Trophoblast cell (in vitro differentiated cells and primary cell): ENCODE measurements around the gene HNF4A.
"Not testable (repeated sequence)": the region's sequence is repeated elsewhere in the genome, so short reads cannot be mapped to it uniquely, and the experiment has no call there.

ENCODE experiments used
- DNase-seq, 2 donors: peaks; one replicate each; pipeline ENCODE4 v3.0.0-alpha.2; 2016
- H2AFZ ChIP-seq: 2 replicates; pipeline ENCODE4 v1.6.1; 2013; ENCODE audit warnings: low read length, moderate library complexity, mild to moderate bottlenecking; ENCODE audit not compliant: insufficient read depth, poor library complexity
- H2AK5ac ChIP-seq: 2 replicates; pipeline ENCODE4 v1.6.1; 2013; ENCODE audit warnings: mild to moderate bottlenecking, low read length
- H2BK120ac ChIP-seq: 2 replicates; pipeline ENCODE4 v1.6.1; 2013; ENCODE audit warnings: low read length, mild to moderate bottlenecking, moderate library complexity; ENCODE audit not compliant: insufficient read depth, poor library complexity
- H2BK12ac ChIP-seq: 2 replicates; pipeline ENCODE4 v1.6.1; 2013; ENCODE audit warnings: mild to moderate bottlenecking, low read length, moderate library complexity
- H2BK5ac ChIP-seq: 2 replicates; pipeline ENCODE4 v1.6.1; 2013; ENCODE audit warnings: low read length, low read depth, moderate library complexity, mild to moderate bottlenecking; ENCODE audit not compliant: poor library complexity
- H3K14ac ChIP-seq: 2 replicates; pipeline ENCODE4 v1.6.1; 2013; ENCODE audit warnings: mild to moderate bottlenecking, low read length
- H3K18ac ChIP-seq: 2 replicates; pipeline ENCODE4 v1.6.1; 2013; ENCODE audit warnings: mild to moderate bottlenecking, low read length
- H3K23ac ChIP-seq: 2 replicates; pipeline ENCODE4 v1.6.1; 2013; ENCODE audit warnings: low read length
- H3K27ac ChIP-seq: 2 replicates; pipeline ENCODE4 v1.5.1; 2013; ENCODE audit warnings: low read depth, mild to moderate bottlenecking, inconsistent platforms, low read length, moderate library complexity
- H3K27me3 ChIP-seq: 2 replicates; pipeline ENCODE4 v1.6.1; 2013; ENCODE audit warnings: inconsistent platforms, mild to moderate bottlenecking, low read length, moderate library complexity; ENCODE audit not compliant: insufficient read depth
- H3K36me3 ChIP-seq, 2 experiments: 1 replicate in 1 of 2; 2 replicates in 1 of 2; pipeline ENCODE4 v1.6.1; 2013; ENCODE audit warnings: low read length in 2 of 2, mild to moderate bottlenecking in 2 of 2, moderate library complexity in 1 of 2; ENCODE audit not compliant: insufficient read depth in 2 of 2, control insufficient read depth in 1 of 2
- H3K4ac ChIP-seq: 2 replicates; pipeline ENCODE4 v1.6.1; 2013; ENCODE audit warnings: low read depth, mild to moderate bottlenecking, low read length, moderate library complexity
- H3K4me1 ChIP-seq, 2 experiments: 1 replicate in 1 of 2; 2 replicates in 1 of 2; pipeline ENCODE4 v1.6.1; 2013; ENCODE audit warnings: low read length in 2 of 2, mild to moderate bottlenecking in 2 of 2, moderate library complexity in 1 of 2; ENCODE audit not compliant: insufficient read depth in 2 of 2, control insufficient read depth in 1 of 2
- H3K4me2 ChIP-seq: 2 replicates; pipeline ENCODE4 v1.6.1; 2013; ENCODE audit warnings: inconsistent platforms, mild to moderate bottlenecking, low read length, moderate library complexity
- H3K4me3 ChIP-seq: 2 replicates; pipeline ENCODE4 v1.5.1; 2013; ENCODE audit warnings: mild to moderate bottlenecking, low read depth, low read length, inconsistent platforms
- H3K79me1 ChIP-seq: one replicate; pipeline ENCODE4 v1.6.1; 2013; ENCODE audit warnings: low read length
- H3K79me2 ChIP-seq: 2 replicates; pipeline ENCODE4 v1.6.1; 2013; ENCODE audit warnings: low read length, mild to moderate bottlenecking; ENCODE audit not compliant: control insufficient read depth, insufficient read depth, poor library complexity
- H3K9ac ChIP-seq: 2 replicates; pipeline ENCODE4 v1.6.1; 2013; ENCODE audit warnings: mild to moderate bottlenecking, low read length
- H3K9me3 ChIP-seq: 2 replicates; pipeline ENCODE4 v1.6.1; 2013; ENCODE audit warnings: low read depth, mild to moderate bottlenecking, control low read depth, inconsistent platforms, low read length; ENCODE audit not compliant: insufficient read depth
- H4K12ac ChIP-seq: 2 replicates; pipeline ENCODE4 v1.6.1; 2013; ENCODE audit warnings: low read depth, mild to moderate bottlenecking, low read length, moderate library complexity
- H4K8ac ChIP-seq: 2 replicates; pipeline ENCODE4 v1.6.1; 2013; ENCODE audit warnings: low read depth, mild to moderate bottlenecking, low read length, moderate library complexity
- H4K91ac ChIP-seq: one replicate; pipeline ENCODE4 v1.6.1; 2013; ENCODE audit warnings: low read depth, mild to moderate bottlenecking, low read length, moderate library complexity
- WGBS: extraction: QIAGEN DNeasy Blood & Tissue Kit; methylation state at CpG from one replicate; pipeline ENCODE4 v1.1.7; 2013; ENCODE audit warnings: missing lambda C conversion rate; ENCODE audit not compliant: insufficient read length, insufficient coverage; ENCODE audit errors: extremely low coverage; 5-methylcytosine and 5-hydroxymethylcytosine counted together

Gene HNF4A

DNA sequence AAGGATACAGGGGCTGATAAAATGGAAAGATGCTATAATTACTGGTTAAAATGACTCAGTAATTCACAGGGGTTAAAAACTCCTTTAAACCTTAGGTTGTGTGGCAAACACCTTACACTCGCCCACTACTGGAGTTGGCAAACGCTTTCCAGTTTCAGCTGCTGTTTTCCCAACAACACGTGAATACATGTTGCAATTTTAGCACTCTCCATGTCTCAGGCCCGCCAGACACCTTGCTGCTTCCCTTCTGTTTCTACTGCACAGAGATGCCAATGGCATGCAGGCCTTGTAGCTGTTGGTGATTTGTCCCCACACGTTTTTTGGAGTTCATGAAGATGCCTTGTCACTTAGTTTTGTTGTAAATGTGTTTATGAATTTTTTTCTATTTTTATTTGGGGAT lies 114.8 kb downstream of the HNF4A start:
- H3K4me3 ChIP-seq, result no peak overlapping the region
- H4K91ac ChIP-seq, result no peak overlapping the region
- no peak overlapping the region for H3K4me2 ChIP-seq
- no peak overlapping the region for H2BK120ac ChIP-seq
- no peak overlapping the region for H3K27ac ChIP-seq
- no peak overlapping the region for H3K18ac ChIP-seq
- H3K79me1 ChIP-seq, result no peaks in the 10 kb centered on the region
- H3K14ac ChIP-seq, result no peak overlapping the region
- no CpG with 5 or more reads among the region's 5 CpGs for WGBS
- no peak overlapping the region for H2AK5ac ChIP-seq
- no peaks in the 10 kb centered on the region for H3K36me3 ChIP-seq
- H3K4ac ChIP-seq, result no peak overlapping the region
- no peaks in the 10 kb centered on the region for H3K9me3 ChIP-seq
- H4K8ac ChIP-seq, result no peak overlapping the region
- H4K12ac ChIP-seq, result no peak overlapping the region
- H3K79me2 ChIP-seq, result no peaks in the 10 kb centered on the region
- no peak overlapping the region for H2AFZ ChIP-seq
- no peak overlapping the region for H2BK12ac ChIP-seq
- no peak overlapping the region for H2BK5ac ChIP-seq
- no peak for DNase-seq
- no peaks in the 10 kb centered on the region for H3K27me3 ChIP-seq
- H3K23ac ChIP-seq, result no peak overlapping the region
- H3K9ac ChIP-seq, result no peak overlapping the region
- H3K4me1 ChIP-seq, result peaks cover 2 to 3% of the 10 kb centered on the region in 2 experiments

DNA sequence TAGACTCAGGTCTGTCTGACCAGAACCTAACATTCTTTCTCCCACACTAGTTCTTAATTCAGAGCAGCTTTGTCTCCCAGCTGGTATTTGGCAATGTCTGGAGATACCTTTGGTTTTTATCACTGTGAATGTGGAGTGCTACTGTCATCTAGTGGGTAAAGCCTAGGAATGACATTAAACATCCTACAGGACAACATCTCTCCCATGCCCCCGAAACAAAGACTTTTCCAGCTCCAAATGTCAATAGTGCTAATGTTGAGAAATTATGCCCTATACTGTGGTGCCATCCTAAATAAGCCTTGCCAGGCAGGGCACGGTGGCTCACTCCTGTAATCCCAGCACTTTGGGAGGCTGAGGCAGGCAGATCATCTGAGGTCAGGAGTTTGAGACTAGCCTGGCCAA lies 116.0 kb downstream of the HNF4A start:
- Histone ChIP-seq H4K91ac (no peak overlapping the region), H2BK12ac (no peak overlapping the region), H3K27ac (no peak overlapping the region), H3K4ac (no peak overlapping the region), H3K36me3 (no peaks in the 10 kb centered on the region), H3K79me1 (peaks cover 5% of the 10 kb centered on the region), H2BK5ac (no peak overlapping the region), H3K79me2 (peaks cover 7% of the 10 kb centered on the region), H2AFZ (no peak overlapping the region), H3K9me3 (no peaks in the 10 kb centered on the region), H3K4me2 (no peak overlapping the region), H3K18ac (no peak overlapping the region), H4K8ac (no peak overlapping the region), H3K14ac (no peak overlapping the region), H3K23ac (no peak overlapping the region), H3K4me3 (no peak overlapping the region), H2AK5ac (no peak overlapping the region), H3K9ac (no peak overlapping the region), H2BK120ac (no peak overlapping the region), H4K12ac (no peak overlapping the region), H3K4me1 (peaks cover 7 to 8% of the 10 kb centered on the region in 2 experiments), H3K27me3 (no peaks in the 10 kb centered on the region)
- peak in 1 of 2 donors; percentile 45 for DNase-seq
- WGBS, result no CpG with 5 or more reads among the region's 2 CpGs

DNA sequence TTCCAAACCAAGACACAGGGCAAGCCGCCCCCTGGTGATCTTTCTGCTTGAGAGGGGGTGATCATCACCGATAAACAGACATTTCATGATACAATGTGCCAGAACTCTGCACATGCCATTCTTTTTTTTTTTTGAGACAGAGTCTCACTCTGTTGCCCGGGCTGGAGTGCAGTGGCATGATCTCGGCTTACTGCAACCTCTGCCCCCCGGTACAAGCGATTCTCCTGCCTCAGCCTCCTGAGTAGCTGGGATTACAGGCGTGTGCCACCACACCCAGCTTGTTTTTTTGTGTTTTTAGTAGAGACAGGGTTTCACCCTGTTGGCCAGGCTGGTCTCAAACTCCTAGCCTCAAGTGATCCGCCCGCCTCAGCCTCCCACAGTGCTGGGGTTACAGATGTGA lies 116.8 kb downstream of the HNF4A start:
- not testable (repeated sequence) for H2BK120ac ChIP-seq, H3K79me1 ChIP-seq, H3K36me3 ChIP-seq, H2AK5ac ChIP-seq, H3K9me3 ChIP-seq, H3K14ac ChIP-seq, H3K79me2 ChIP-seq, H2BK12ac ChIP-seq, H3K23ac ChIP-seq, H3K4me2 ChIP-seq, DNase-seq, H3K4me3 ChIP-seq, H4K8ac ChIP-seq, H3K18ac ChIP-seq, H2AFZ ChIP-seq, H3K9ac ChIP-seq, H3K27ac ChIP-seq, H3K4ac ChIP-seq, H4K12ac ChIP-seq, H2BK5ac ChIP-seq, H3K27me3 ChIP-seq, H4K91ac ChIP-seq
- peaks cover 7 to 13% of the 10 kb centered on the region in 2 experiments for H3K4me1 ChIP-seq
- WGBS, result no CpG with 5 or more reads among the region's 9 CpGs

DNA sequence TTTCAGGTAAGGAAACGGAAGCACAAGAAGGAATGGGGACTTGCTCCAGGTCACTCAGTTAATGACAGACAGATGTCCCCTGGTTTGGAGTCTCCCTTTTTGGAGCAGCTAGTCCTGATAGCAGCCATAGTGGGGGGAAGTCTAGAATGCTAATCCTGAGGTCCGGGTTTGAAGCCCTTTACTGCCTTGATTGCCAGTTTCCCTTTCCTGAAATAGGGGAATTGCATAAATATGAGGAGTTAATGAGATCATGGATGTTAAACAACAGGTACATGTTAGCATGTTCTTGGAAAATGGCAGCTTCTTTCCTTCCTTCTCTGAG lies 119.8 kb downstream of the HNF4A start:
- Histone ChIP-seq H3K4me3 (no peak overlapping the region), H3K18ac (no peak overlapping the region), H3K27ac (no peak overlapping the region), H3K9me3 (no peaks in the 10 kb centered on the region), H2BK120ac (no peak overlapping the region), H2AK5ac (no peak overlapping the region), H3K14ac (no peak overlapping the region), H3K36me3 (peaks cover 4% of the 10 kb centered on the region in 2 experiments), H3K4me2 (peak overlapping the region; percentile 93), H3K9ac (no peak overlapping the region), H3K27me3 (no peaks in the 10 kb centered on the region), H3K79me1 (peaks cover 5% of the 10 kb centered on the region), H3K79me2 (peaks cover 7% of the 10 kb centered on the region), H2AFZ (peak overlapping the region; percentile 84), H3K4me1 (peaks cover 7 to 13% of the 10 kb centered on the region in 2 experiments), H4K12ac (peak overlapping the region; percentile 18), H2BK12ac (no peak overlapping the region), H2BK5ac (no peak overlapping the region), H3K4ac (no peak overlapping the region), H4K8ac (peak overlapping the region; percentile 95), H4K91ac (no peak overlapping the region), H3K23ac (no peak overlapping the region)
- no peak for DNase-seq
- WGBS, result no CpG with 5 or more reads among the region's 2 CpGs
